Astrocyte of the spinal cord (primary cell): ENCODE results near the gene PIGQ.
A peak's percentile ranks its signal among the peaks of the same experiment; 100 is the strongest.

Source experiments
- DNase-seq: peaks from one replicate; pipeline ENCODE4 v3.0.0; 2011; ENCODE audit warnings: low read depth, low spot score
- H3K4me3 ChIP-seq: 2 replicates; pipeline ENCODE4 v1.5.1; 2011; ENCODE audit warnings: low read depth, mild to moderate bottlenecking, low read length, moderate library complexity
- CTCF ChIP-seq: IDR thresholded peaks from 2 replicates; pipeline ENCODE4 v1.5.1; 2012; ENCODE audit warnings: low read depth, mild to moderate bottlenecking, low read length, inconsistent platforms
- in situ Hi-C: cut with HindIII; loops from 2 replicates; pipeline ENCODE4 v1.10.0; 2017; ENCODE audit warnings: low sequenced_read_pairs

PIGQ gene

GRCh38 chr16:625977-626765 is 56.4 kb downstream of the PIGQ start:
- no peak for TF ChIP-seq CTCF
- no peak for DNase-seq
- no peak overlapping the region for H3K4me3 ChIP-seq
- in situ Hi-C loops: no loop called here

- in situ Hi-C loops: no loop called here
- peak; percentile 95 for DNase-seq
- H3K4me3 ChIP-seq: no peak overlapping the region
- TF ChIP-seq CTCF: no peak
These were observed 57.2 kb downstream of the PIGQ start for GRCh38 chr16:626787-627453.

- TF ChIP-seq CTCF: no peak
- H3K4me3 ChIP-seq: no peak overlapping the region
- DNase-seq: no peak
- in situ Hi-C loops: no loop called here
These were observed 57.9 kb downstream of the PIGQ start for GRCh38 chr16:627454-628239.

- no peak overlapping the region for H3K4me3 ChIP-seq
- DNase-seq: no peak
- in situ Hi-C loops: no loop called here
- no peak for TF ChIP-seq CTCF
These were observed 58.7 kb downstream of the PIGQ start for GRCh38 chr16:628321-629061.

- in situ Hi-C loops: no loop called here
- DNase-seq: no peak
- H3K4me3 ChIP-seq: no peak overlapping the region
- TF ChIP-seq CTCF: no peak
These were observed 59.5 kb downstream of the PIGQ start for GRCh38 chr16:629185-629832.
